ENCODE results near the gene NPB. TPM values are rescaled to one million over a fixed set of nuclear protein-coding genes. Genes with fewer than 3 reads are reported as not detected.
A peak's percentile ranks its signal among the peaks of the same experiment; 100 is the strongest.

Gene NPB
- total and polyA plus RNA-seq, 2 donors (not counting 1 experiment from before 2014, with no cell fraction given), result 0.31 to 0.83 TPM

DNA sequence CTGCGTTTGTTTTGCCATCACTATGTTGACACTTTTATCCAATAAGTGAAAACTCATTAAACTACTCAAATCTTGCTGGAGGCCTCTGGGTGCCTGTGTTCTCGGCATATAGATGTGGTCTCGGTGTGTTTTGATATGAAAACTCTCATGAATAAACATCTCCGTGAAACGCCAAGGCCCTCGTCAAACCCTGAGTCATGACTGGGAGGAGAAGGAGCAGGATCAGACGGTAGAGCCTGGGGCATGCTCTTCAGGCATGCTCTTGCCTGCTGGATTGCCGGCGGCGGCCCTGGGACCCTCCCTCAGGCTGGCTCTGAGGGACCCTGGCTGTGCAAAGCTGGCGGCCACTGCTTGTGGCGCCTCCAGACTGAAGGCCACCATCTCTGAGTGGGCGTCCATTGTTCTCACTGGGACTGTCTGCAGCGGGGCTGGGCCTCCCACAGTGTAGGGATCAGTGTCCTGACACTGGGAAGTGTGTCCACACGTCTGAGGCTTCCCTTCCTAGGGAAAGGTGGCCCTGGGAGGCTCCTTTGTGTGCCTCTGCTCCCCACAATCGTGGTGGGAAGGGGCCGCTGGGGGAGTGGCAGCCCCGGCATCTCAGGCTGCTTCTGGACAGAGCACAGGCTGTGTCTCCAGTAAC is 1.7 kb upstream of the NPB start:
- Histone ChIP-seq H2AFZ (ENCODE audit: low read length) (no peak overlapping the region), H4K20me1 (ENCODE audit: control insufficient read depth, extremely low read depth, insufficient read depth, low read length) (no peaks in the 10 kb centered on the region), H3K4me2 (ENCODE audit: extremely low read depth, insufficient read depth, low read length) (no peak overlapping the region), H3K27me3 (ENCODE audit: control insufficient read depth, insufficient read depth, low read length) (no peaks in the 10 kb centered on the region), H3K9me3 (ENCODE audit: control insufficient read depth, insufficient read depth, low read depth, low read length) (no peaks in the 10 kb centered on the region), H3K9ac (ENCODE audit: insufficient read depth, low read length) (no peak overlapping the region), H3K4me3 (replicated peaks in 1 of 4; ENCODE audit: control extremely low read depth in 1 of 4, insufficient read depth in 1 of 4, low read depth in 3 of 4, low read length in 4 of 4) (no peak overlapping the region), H3K27ac (ENCODE audit: insufficient read depth, low read length) (no peak overlapping the region), H3K36me3 (ENCODE audit: control insufficient read depth, insufficient read depth, low read length) (peaks cover 27% of the 10 kb centered on the region), H3K79me2 (ENCODE audit: control insufficient read depth, insufficient read depth, low read length) (no peaks in the 10 kb centered on the region), H3K4me1 (ENCODE audit: control insufficient read depth, extremely low read depth, insufficient read depth, low read length) (no peaks in the 10 kb centered on the region)
- DNase-seq (ENCODE audit: low read depth in 2 of 2), result no peak
- TF ChIP-seq CTCF (conservative IDR thresholded peaks at IDR 0.05 in 1 of 2, IDR thresholded peaks at IDR 0.05 in 1 of 2; ENCODE audit: low read depth in 1 of 2, low read length in 2 of 2), result no peak

DNA sequence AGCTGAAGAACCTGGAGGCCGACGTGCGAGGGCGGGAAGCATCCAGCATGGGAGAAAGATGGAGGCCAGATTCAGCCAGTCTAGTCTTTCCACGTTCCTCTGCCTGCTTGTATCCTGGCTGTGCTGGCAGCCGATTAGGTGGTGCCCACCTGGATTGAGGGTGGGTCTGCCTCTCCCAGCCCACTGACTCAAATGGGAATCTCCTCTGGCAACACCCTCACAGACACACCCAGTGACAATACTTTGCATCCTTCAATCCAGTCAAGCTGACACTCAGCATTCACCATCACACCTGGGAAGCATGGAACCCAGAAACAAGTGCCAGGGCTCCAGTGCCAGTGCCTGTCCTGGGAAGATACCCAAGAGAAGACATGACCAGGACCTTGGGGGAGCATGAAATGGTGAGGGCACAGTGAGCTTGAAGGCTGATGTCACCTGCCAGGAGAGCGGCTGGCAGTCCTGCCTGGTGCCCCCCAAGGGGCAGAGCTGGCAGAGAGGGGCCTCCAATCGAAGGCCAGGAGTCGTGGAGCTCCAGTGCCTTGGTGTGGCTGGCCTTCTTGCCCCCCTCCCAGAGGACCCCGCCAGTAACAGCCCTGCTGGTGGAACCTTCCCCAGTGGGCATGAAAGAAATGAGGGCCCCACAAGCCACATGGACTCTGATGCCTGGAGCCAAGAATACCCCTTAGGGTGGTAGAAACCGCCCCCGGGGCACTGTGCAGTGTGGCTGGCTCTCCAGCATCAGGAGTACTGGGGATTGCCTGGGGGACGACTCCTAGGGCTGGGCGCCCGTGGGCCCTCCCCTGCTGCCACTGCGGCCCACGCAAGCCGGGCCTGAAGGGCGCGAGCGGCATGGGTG is 643 bp upstream of the NPB start:
- Histone ChIP-seq H3K4me1 (ENCODE audit: control insufficient read depth, extremely low read depth, insufficient read depth, low read length) (no peaks in the 10 kb centered on the region), H3K9ac (ENCODE audit: insufficient read depth, low read length) (no peak overlapping the region), H4K20me1 (ENCODE audit: control insufficient read depth, extremely low read depth, insufficient read depth, low read length) (no peaks in the 10 kb centered on the region), H3K79me2 (ENCODE audit: control insufficient read depth, insufficient read depth, low read length) (no peaks in the 10 kb centered on the region), H3K27me3 (ENCODE audit: control insufficient read depth, insufficient read depth, low read length) (no peaks in the 10 kb centered on the region), H3K4me3 (replicated peaks in 1 of 4; ENCODE audit: control extremely low read depth in 1 of 4, insufficient read depth in 1 of 4, low read depth in 3 of 4, low read length in 4 of 4) (peak overlapping the region in 1 of 4 experiments; percentile 32), H3K36me3 (ENCODE audit: control insufficient read depth, insufficient read depth, low read length) (peaks cover 31% of the 10 kb centered on the region), H2AFZ (ENCODE audit: low read length) (no peak overlapping the region), H3K4me2 (ENCODE audit: extremely low read depth, insufficient read depth, low read length) (peak overlapping the region; percentile 25), H3K27ac (ENCODE audit: insufficient read depth, low read length) (no peak overlapping the region), H3K9me3 (ENCODE audit: control insufficient read depth, insufficient read depth, low read depth, low read length) (no peaks in the 10 kb centered on the region)
- TF ChIP-seq CTCF (conservative IDR thresholded peaks at IDR 0.05 in 1 of 2, IDR thresholded peaks at IDR 0.05 in 1 of 2; ENCODE audit: low read depth in 1 of 2, low read length in 2 of 2) (no peak), EZH2 (IDR thresholded peaks at IDR 0.05; ENCODE audit: low read length, missing control alignments) (no peak)
- DNase-seq (ENCODE audit: low read depth in 2 of 2), result no peak

- TF ChIP-seq CTCF (conservative IDR thresholded peaks at IDR 0.05 in 1 of 2, IDR thresholded peaks at IDR 0.05 in 1 of 2; ENCODE audit: low read depth in 1 of 2, low read length in 2 of 2), result no peak
- TF ChIP-seq EZH2 (IDR thresholded peaks at IDR 0.05; ENCODE audit: low read length, missing control alignments), result no peak
- no peak overlapping the region for H2AFZ ChIP-seq (ENCODE audit: low read length)
- no peaks in the 10 kb centered on the region for H3K4me1 ChIP-seq (ENCODE audit: control insufficient read depth, extremely low read depth, insufficient read depth, low read length)
- no peaks in the 10 kb centered on the region for H3K79me2 ChIP-seq (ENCODE audit: control insufficient read depth, insufficient read depth, low read length)
- peak overlapping the region; percentile 59 for H3K4me2 ChIP-seq (ENCODE audit: extremely low read depth, insufficient read depth, low read length)
- no peaks in the 10 kb centered on the region for H3K9me3 ChIP-seq (ENCODE audit: control insufficient read depth, insufficient read depth, low read depth, low read length)
- H3K9ac ChIP-seq (ENCODE audit: insufficient read depth, low read length), result no peak overlapping the region
- H4K20me1 ChIP-seq (ENCODE audit: control insufficient read depth, extremely low read depth, insufficient read depth, low read length), result no peaks in the 10 kb centered on the region
- peak overlapping the region in 1 of 4 experiments; percentile 42 for H3K4me3 ChIP-seq (replicated peaks in 1 of 4; ENCODE audit: control extremely low read depth in 1 of 4, insufficient read depth in 1 of 4, low read depth in 3 of 4, low read length in 4 of 4)
- no peak for DNase-seq (ENCODE audit: low read depth in 2 of 2)
- no peak overlapping the region for H3K27ac ChIP-seq (ENCODE audit: insufficient read depth, low read length)
- H3K27me3 ChIP-seq (ENCODE audit: control insufficient read depth, insufficient read depth, low read length), result no peaks in the 10 kb centered on the region
- H3K36me3 ChIP-seq (ENCODE audit: control insufficient read depth, insufficient read depth, low read length), result peaks cover 30% of the 10 kb centered on the region
Observed at GRCh38 chr17:81902653-81903414, 796 bp downstream of the NPB start.

Data from fibroblast of lung (primary cell).